ENCODE results near the gene UNC45B. TPM values are rescaled to one million over a fixed set of nuclear protein-coding genes. Genes with fewer than 3 reads are reported as not detected.

UNC45B gene
- total RNA-seq, 2 donors from 2014 or later, result not detected

DNA sequence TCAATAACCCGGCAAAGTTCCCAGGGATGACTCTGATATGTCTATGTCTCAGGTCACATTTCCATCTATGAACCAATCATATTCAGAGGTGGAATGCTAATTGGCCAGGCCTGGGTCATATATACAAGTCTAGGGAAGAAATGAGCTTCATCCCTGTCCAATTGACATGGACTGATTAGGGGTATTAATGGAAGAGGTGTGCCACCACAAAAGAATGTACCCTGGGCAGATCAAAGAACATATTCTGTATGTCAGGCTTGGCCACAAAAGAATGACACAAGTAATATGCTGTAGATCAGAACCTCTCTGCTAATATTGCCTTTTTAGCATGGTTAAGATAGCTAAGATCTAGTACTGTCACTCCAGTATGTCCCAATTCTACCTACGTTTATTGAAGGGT, 39.9 kb downstream of the UNC45B start:
- no peaks in the 10 kb centered on the region for H3K36me3 ChIP-seq (ENCODE audit: control insufficient read depth, insufficient read depth, low read length)
- H3K4me1 ChIP-seq (ENCODE audit: control insufficient read depth, insufficient read depth, low read length), result no peaks in the 10 kb centered on the region
- WGBS, 2 experiments (ENCODE audit: insufficient coverage in 1 of 2, insufficient read length in 1 of 2), result 88 to 100% methylated on average over 2 of the region's 2 CpGs
- H3K4me3 ChIP-seq (ENCODE audit: low read length), result no peak overlapping the region
- H3K27ac Mint-ChIP-seq, result no peak overlapping the region
- H3K9ac ChIP-seq (ENCODE audit: extremely low read depth, low read length, poor library complexity, severe bottlenecking), result no peak overlapping the region
- no peak overlapping the region for H3K27ac ChIP-seq (ENCODE audit: low read depth, low read length)
- H3K36me3 Mint-ChIP-seq (ENCODE audit: low read depth), result no peaks in the 10 kb centered on the region
- peaks cover 4% of the 10 kb centered on the region for H3K27me3 Mint-ChIP-seq (ENCODE audit: insufficient read depth)
- H3K9me3 ChIP-seq (ENCODE audit: control insufficient read depth, low read length), result no peaks in the 10 kb centered on the region
- no peak for DNase-seq
- TF ChIP-seq, protein P1, sequence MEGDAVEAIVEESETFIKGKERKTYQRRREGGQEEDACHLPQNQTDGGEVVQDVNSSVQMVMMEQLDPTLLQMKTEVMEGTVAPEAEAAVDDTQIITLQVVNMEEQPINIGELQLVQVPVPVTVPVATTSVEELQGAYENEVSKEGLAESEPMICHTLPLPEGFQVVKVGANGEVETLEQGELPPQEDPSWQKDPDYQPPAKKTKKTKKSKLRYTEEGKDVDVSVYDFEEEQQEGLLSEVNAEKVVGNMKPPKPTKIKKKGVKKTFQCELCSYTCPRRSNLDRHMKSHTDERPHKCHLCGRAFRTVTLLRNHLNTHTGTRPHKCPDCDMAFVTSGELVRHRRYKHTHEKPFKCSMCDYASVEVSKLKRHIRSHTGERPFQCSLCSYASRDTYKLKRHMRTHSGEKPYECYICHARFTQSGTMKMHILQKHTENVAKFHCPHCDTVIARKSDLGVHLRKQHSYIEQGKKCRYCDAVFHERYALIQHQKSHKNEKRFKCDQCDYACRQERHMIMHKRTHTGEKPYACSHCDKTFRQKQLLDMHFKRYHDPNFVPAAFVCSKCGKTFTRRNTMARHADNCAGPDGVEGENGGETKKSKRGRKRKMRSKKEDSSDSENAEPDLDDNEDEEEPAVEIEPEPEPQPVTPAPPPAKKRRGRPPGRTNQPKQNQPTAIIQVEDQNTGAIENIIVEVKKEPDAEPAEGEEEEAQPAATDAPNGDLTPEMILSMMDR (conservative IDR thresholded peaks at IDR 0.05), result no peak
- H3K27me3 ChIP-seq (ENCODE audit: control insufficient read depth, insufficient read depth, low read length, poor library complexity, severe bottlenecking), result peaks cover 8% of the 10 kb centered on the region
- no peaks in the 10 kb centered on the region for H3K4me1 Mint-ChIP-seq
- no peak overlapping the region for H3K4me3 Mint-ChIP-seq
- H3K9me3 Mint-ChIP-seq, result peaks cover 2% of the 10 kb centered on the region

DNA sequence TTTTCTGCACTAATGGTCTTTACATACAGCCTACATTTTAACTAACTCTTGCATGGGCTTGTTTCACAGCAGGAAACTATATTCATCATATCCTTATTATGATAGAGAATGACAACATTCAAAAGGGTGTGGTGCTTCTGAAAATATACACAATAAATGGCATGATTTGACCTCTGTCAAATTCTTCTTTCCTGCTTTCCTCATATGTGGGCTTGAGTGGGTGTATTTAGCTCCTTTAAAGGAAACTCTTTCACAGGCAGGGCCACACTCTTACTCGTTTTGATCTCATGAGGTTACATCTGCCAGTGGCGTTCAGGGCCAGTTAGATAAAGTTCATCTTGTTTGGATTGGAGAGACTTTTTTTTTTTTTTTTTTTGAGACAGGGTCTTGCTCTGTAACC, 40.5 kb downstream of the UNC45B start:
- no peak for DNase-seq
- Mint-ChIP-seq H3K9me3 (peaks cover 2% of the 10 kb centered on the region), H3K36me3 (ENCODE audit: low read depth) (no peaks in the 10 kb centered on the region), H3K27ac (no peak overlapping the region), H3K4me3 (no peak overlapping the region), H3K27me3 (ENCODE audit: insufficient read depth) (no peaks in the 10 kb centered on the region), H3K4me1 (no peaks in the 10 kb centered on the region)
- Histone ChIP-seq H3K27ac (ENCODE audit: low read depth, low read length) (no peak overlapping the region), H3K27me3 (ENCODE audit: control insufficient read depth, insufficient read depth, low read length, poor library complexity, severe bottlenecking) (peaks cover 8% of the 10 kb centered on the region), H3K4me1 (ENCODE audit: control insufficient read depth, insufficient read depth, low read length) (no peaks in the 10 kb centered on the region), H3K4me3 (ENCODE audit: low read length) (no peak overlapping the region), H3K9ac (ENCODE audit: extremely low read depth, low read length, poor library complexity, severe bottlenecking) (no peak overlapping the region), H3K9me3 (ENCODE audit: control insufficient read depth, low read length) (no peaks in the 10 kb centered on the region), H3K36me3 (ENCODE audit: control insufficient read depth, insufficient read depth, low read length) (no peaks in the 10 kb centered on the region)
- TF ChIP-seq, protein P1 (conservative IDR thresholded peaks at IDR 0.05), result no peak
- 80 to 89% methylated on average over 1 to 2 of the region's 2 CpGs for WGBS, 2 experiments (ENCODE audit: insufficient coverage in 1 of 2, insufficient read length in 1 of 2)

DNA sequence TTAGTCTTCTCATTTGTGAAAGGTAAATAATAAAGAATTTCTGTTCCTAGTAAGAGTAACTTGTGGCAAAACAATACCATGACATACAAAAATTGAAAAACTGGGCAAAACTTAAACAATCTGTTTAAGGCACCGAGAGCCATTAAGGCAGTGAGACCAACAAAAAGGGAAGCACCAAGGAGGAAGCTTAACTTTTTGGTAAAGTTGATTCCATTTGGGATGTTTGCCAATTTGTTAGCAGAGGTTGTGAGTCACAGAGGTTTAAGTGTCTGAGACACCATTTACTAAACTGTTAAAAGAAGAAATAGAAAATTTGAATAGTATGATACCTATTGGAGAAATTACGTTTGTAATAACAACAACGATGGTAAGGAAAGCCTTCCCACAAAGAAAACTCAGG, 41.7 kb downstream of the UNC45B start:
- H3K4me3 ChIP-seq (ENCODE audit: low read length), result no peak overlapping the region
- Mint-ChIP-seq H3K4me3 (no peak overlapping the region), H3K27ac (no peak overlapping the region), H3K9me3 (peaks cover 8% of the 10 kb centered on the region), H3K36me3 (ENCODE audit: low read depth) (no peaks in the 10 kb centered on the region), H3K27me3 (ENCODE audit: insufficient read depth) (no peaks in the 10 kb centered on the region), H3K4me1 (no peaks in the 10 kb centered on the region)
- H3K9me3 ChIP-seq (ENCODE audit: control insufficient read depth, low read length), result no peaks in the 10 kb centered on the region
- H3K27ac ChIP-seq (ENCODE audit: low read depth, low read length), result no peak overlapping the region
- H3K4me1 ChIP-seq (ENCODE audit: control insufficient read depth, insufficient read depth, low read length), result no peaks in the 10 kb centered on the region
- no peak for DNase-seq
- H3K27me3 ChIP-seq (ENCODE audit: control insufficient read depth, insufficient read depth, low read length, poor library complexity, severe bottlenecking), result peaks cover 8% of the 10 kb centered on the region
- 86 to 96% methylated on average over 3 of the region's 3 CpGs for WGBS, 2 experiments (ENCODE audit: insufficient coverage in 1 of 2, insufficient read length in 1 of 2)
- H3K36me3 ChIP-seq (ENCODE audit: control insufficient read depth, insufficient read depth, low read length), result no peaks in the 10 kb centered on the region
- TF ChIP-seq, protein P1 (conservative IDR thresholded peaks at IDR 0.05), result no peak
- H3K9ac ChIP-seq (ENCODE audit: extremely low read depth, low read length, poor library complexity, severe bottlenecking), result no peak overlapping the region

All from endodermal cell (in vitro differentiated cells).